ENCODE measurements around the gene BMP4. TPM values are rescaled to one million over a fixed set of nuclear protein-coding genes. Genes with fewer than 3 reads are reported as not detected.

BMP4 gene
- total and polyA plus RNA-seq, 8 donors, result 10.3 to 76.4 (median 18.9) TPM

DNA sequence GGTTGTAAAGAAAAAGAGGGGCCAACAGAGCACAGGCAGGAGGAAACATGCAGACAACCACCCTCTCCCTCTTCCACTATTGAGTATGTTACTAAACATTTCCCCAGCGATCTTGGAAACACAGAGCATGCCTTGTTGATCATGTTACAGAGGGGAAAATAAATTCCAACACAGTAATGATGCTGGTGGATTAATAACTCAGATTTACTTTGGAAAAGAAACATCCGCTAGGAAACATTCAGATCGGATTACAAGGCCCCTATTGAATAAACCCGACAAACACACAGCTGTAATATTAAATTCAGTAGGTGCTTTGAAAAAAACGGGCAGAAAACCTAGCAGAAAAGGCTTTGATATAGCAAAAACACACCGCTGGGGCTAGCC, 5.4 kb downstream of the BMP4 start:
- 53 to 72% (median 60%) methylated on average over 6 of the region's 6 CpGs for WGBS, 5 donors
- Histone ChIP-seq H3K27ac (peak overlapping the region in 3 of 5 donors; percentile 32 to 89 (median 85)), H3K36me3 (peaks cover 0 to 21% (median 12%) of the 10 kb centered on the region in 4 donors), H3K4me3 (peak overlapping the region; percentile 62 to 74 (median 64)), H3K27me3 (peaks cover 7 to 81% (median 50%) of the 10 kb centered on the region in 3 donors), H3K4me1 (peaks cover 47 to 62% (median 53%) of the 10 kb centered on the region in 4 donors), H3K9me3 (no peaks in the 10 kb centered on the region)
- DNase-seq, result no peak
- no peak for TF ChIP-seq POLR2A (IDR thresholded peaks at IDR 0.05)
- TF ChIP-seq POLR2AphosphoS5 (IDR thresholded peaks at IDR 0.05), result no peak
- no peak for TF ChIP-seq EP300 (IDR thresholded peaks at IDR 0.05)
- TF ChIP-seq, protein P1, sequence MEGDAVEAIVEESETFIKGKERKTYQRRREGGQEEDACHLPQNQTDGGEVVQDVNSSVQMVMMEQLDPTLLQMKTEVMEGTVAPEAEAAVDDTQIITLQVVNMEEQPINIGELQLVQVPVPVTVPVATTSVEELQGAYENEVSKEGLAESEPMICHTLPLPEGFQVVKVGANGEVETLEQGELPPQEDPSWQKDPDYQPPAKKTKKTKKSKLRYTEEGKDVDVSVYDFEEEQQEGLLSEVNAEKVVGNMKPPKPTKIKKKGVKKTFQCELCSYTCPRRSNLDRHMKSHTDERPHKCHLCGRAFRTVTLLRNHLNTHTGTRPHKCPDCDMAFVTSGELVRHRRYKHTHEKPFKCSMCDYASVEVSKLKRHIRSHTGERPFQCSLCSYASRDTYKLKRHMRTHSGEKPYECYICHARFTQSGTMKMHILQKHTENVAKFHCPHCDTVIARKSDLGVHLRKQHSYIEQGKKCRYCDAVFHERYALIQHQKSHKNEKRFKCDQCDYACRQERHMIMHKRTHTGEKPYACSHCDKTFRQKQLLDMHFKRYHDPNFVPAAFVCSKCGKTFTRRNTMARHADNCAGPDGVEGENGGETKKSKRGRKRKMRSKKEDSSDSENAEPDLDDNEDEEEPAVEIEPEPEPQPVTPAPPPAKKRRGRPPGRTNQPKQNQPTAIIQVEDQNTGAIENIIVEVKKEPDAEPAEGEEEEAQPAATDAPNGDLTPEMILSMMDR (IDR thresholded peaks at IDR 0.05), result no peak
- intact Hi-C loops (cut with DNase I; ENCODE audit: low total_unique reads), result no loop called here

DNA sequence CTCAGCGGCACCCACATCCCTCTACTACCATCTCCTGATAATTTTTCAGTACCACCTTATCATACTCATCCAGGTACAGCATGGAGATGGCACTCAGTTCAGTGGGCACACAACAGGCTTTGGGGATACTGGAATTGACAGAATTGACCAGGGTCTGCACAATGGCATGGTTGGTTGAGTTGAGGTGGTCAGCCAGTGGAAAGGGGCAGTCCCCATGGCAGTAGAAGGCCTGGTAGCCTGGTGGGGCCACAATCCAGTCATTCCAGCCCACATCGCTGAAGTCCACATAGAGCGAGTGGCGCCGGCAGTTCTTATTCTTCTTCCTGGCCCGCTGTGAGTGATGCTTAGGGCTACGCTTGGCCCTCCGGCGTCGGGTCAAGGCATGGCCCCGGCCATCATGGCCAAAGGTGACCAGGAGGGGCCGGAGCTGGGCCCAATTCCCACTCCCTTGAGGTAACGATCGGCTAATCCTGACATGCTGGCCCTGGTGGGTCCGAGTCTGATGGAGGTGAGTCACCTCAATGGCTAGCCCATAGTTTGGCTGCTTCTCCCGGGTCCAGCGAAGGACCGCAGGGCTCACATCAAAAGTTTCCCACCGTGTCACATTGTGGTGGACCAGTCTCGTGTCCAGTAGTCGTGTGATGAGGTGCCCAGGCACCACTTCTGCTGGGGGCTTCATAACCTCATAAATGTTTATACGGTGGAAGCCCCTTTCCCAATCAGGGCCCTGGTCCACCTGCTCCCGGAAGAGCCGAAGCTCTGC, 6.4 kb downstream of the BMP4 start:
- TF ChIP-seq POLR2AphosphoS5 (IDR thresholded peaks at IDR 0.05) (no peak), EP300 (IDR thresholded peaks at IDR 0.05) (no peak), POLR2A (IDR thresholded peaks at IDR 0.05) (no peak)
- TF ChIP-seq, protein P1 (IDR thresholded peaks at IDR 0.05), result no peak
- Histone ChIP-seq H3K4me1 (peaks cover 37 to 53% (median 45%) of the 10 kb centered on the region in 4 donors), H3K27ac (peak overlapping the region in 3 of 5 donors; percentile 28 to 89 (median 36)), H3K36me3 (peaks cover 0 to 21% (median 12%) of the 10 kb centered on the region in 4 donors), H3K4me3 (peak overlapping the region; percentile 13 to 74 (median 62)), H3K9me3 (no peaks in the 10 kb centered on the region), H3K27me3 (peaks cover 0 to 77% (median 44%) of the 10 kb centered on the region in 3 donors)
- no peak for DNase-seq
- 77 to 89% (median 85%) methylated on average over 16 to 24 of the region's 24 CpGs for WGBS, 5 donors
- intact Hi-C loops (cut with DNase I; ENCODE audit: low total_unique reads), result no loop called here

DNA sequence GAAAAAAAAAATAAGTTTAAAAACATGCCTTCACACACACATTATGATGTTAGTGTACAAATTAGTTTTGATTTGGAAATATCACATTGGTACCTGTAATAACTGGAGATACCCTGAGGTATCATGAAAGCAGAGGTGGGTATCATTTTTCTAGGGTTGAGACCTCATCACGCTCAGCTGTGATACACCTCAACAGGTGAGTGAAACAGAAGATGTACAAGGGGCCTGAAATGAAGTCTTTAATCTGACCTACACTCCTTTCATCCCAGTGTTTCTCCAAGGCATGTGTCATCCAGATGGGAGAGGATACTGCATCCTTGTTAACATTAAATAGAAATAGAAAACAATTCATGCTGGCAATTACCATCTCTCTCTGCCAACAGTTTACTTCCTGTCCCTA, 7.4 kb downstream of the BMP4 start:
- Histone ChIP-seq H3K27me3 (peaks cover 0 to 71% (median 35%) of the 10 kb centered on the region in 3 donors), H3K27ac (peak overlapping the region in 1 of 5 donors; percentile 14), H3K4me3 (no peak overlapping the region), H3K36me3 (peaks cover 0 to 21% (median 12%) of the 10 kb centered on the region in 4 donors), H3K4me1 (peaks cover 27 to 42% (median 35%) of the 10 kb centered on the region in 4 donors), H3K9me3 (no peaks in the 10 kb centered on the region)
- 82 to 100% (median 96%) methylated on average over 1 of the region's 1 CpG for WGBS, 5 donors
- no peak for DNase-seq
- intact Hi-C loops (cut with DNase I; ENCODE audit: low total_unique reads), result no loop called here
- no peak for TF ChIP-seq POLR2AphosphoS5 (IDR thresholded peaks at IDR 0.05)
- TF ChIP-seq EP300 (IDR thresholded peaks at IDR 0.05), result no peak
- no peak for TF ChIP-seq POLR2A (IDR thresholded peaks at IDR 0.05)
- TF ChIP-seq, protein P1 (IDR thresholded peaks at IDR 0.05), result no peak

DNA sequence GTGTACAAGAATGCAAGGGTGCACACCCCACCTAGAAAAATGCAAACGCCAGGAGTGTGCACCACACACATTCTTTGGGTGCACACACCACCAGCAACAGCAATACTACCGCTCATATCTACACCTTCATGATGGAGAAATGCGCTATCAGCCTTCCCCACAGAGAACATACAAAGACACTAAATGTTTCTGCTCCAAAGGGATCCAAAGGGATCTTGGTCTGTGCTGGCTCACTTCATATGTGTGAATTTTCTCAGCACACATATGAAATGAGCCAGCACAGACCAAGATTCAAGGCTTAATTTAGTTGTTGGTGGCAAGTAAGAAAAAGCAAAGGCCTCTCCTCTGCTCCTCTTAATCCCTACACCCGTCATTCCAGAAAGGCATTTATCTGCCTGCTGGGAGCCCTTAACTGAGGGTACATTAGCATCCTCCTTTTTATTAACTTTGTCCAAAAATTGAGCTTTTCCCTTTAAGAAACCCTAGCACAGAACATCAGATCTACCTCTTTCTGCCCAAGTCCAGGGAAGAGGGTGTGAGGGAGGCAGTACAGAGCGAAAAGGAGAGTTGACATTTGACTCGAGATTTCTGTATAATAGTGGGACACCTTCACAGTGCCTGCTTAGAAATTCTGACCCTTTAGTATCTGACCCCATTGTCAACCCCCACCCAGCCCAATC, 8.3 kb downstream of the BMP4 start:
- Histone ChIP-seq H3K27ac (peak overlapping the region in 2 of 5 donors; percentile 3 to 58), H3K9me3 (no peaks in the 10 kb centered on the region), H3K4me1 (peaks cover 18 to 34% (median 27%) of the 10 kb centered on the region in 4 donors), H3K36me3 (peaks cover 0 to 21% (median 12%) of the 10 kb centered on the region in 4 donors), H3K4me3 (no peak overlapping the region), H3K27me3 (peaks cover 0 to 62% (median 26%) of the 10 kb centered on the region in 3 donors)
- intact Hi-C loops (cut with DNase I; ENCODE audit: low total_unique reads), result no loop called here
- no peak for TF ChIP-seq POLR2AphosphoS5 (IDR thresholded peaks at IDR 0.05)
- TF ChIP-seq, protein P1 (IDR thresholded peaks at IDR 0.05), result no peak
- 67 to 82% (median 75%) methylated on average over 6 of the region's 6 CpGs for WGBS, 5 donors
- DNase-seq, result no peak

Data from stomach (tissue), 9 donors.